Metanephros (tissue), 1 donor: ENCODE results near the gene OR10K1. TPM values are rescaled to one million over a fixed set of nuclear protein-coding genes. Genes with fewer than 3 reads are reported as not detected.

Experiments
- total RNA-seq: library from RNA; depleted of rRNA; stranded (reverse); fragments of >200 nt; gene quantifications from one replicate; pipeline ENCODE4 v1.2.3, GENCODE V29; 2014

Gene OR10K1, protein sequence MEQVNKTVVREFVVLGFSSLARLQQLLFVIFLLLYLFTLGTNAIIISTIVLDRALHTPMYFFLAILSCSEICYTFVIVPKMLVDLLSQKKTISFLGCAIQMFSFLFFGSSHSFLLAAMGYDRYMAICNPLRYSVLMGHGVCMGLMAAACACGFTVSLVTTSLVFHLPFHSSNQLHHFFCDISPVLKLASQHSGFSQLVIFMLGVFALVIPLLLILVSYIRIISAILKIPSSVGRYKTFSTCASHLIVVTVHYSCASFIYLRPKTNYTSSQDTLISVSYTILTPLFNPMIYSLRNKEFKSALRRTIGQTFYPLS
- not detected for total RNA-seq

DNA sequence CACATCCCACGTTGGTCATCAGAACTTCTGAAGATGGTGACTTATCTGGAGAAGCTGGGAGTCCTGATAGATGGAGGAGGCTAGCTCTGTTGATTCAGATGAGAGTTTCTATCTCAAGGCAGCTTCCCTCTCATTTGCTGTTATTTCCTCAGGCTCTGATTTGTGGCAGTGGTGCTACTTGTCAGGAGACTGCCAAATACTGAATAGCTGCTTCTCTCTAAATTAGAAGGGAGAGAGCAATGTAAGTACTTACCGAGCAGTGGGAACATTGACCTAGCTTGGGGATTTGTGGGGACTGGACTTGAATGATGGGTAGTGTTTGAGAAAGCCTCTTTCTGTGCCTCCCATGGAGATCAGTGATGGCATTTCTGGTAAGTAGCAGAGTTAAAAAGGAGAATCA is at the start of gene OR10K1:
TSS of gene OR10K1 (plus strand) at position 301 of the 400 bp plus-strand sequence. CDS start 3,728 bp downstream, outside the sequence.

DNA sequence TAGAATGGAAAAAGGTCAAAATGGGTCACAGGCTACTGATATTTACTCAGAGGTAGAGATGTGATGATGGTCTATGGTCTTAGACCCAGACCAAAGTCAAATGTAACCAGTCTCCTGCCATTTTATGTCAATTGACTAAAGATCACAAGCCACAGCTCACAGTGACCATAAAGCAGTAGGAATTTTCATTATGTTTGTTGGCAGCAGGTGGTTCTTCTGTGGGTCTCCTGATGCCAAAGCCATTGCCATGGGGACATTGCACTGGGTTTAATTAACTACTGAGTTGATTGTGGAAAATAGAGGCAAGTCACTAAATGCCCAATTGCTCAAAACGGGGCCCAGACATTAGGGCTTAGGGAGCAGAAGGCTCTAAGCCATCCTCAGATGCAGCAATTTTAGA is 35.5 kb upstream of the OR10K1 start, which contains the start of gene OR10K2:
TSS of gene OR10K2 (minus strand) at position 101 of the 400 bp plus-strand sequence. CDS start 5,371 bp downstream, outside the sequence.

DNA sequence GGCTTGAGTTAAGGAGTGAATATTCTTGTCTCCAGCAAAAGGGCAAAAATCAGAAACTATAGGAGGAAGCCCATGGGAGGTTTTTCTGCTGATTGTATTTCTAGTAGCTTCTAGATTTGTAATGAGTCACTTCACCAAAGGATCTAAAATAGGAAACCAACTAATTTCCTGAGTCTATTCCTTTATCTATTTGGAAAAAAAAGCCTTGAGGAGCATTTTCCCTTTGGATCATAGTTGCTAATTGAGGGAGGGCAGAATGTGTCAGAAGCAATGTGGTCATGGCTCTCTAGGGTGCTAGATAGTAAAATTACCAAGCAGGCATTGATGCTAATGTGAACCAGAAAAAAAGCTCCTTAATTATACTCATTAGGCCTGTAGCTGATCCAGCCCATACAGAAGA is 10.3 kb downstream of the OR10K1 start, which contains the start of gene OR10R2:
TSS of gene OR10R2 (plus strand) at position 301 of the 400 bp plus-strand sequence. CDS start 106 bp downstream, outside the sequence.

Other genes with a start within 250 kb of the OR10K1 start
- not detected for gene CD1A, start 207.4 kb upstream of the OR10K1 start, total RNA-seq
- gene CD1C, start 171.9 kb upstream of the OR10K1 start, total RNA-seq: 1.3 TPM
- gene CD1B, start 130.3 kb upstream of the OR10K1 start, total RNA-seq: not detected
- gene CD1E, start 107.9 kb upstream of the OR10K1 start, total RNA-seq: 0.82 TPM
- gene OR10T2, start 62.4 kb upstream of the OR10K1 start, total RNA-seq: not detected
- not detected for gene OR10K2, start 35.6 kb upstream of the OR10K1 start, total RNA-seq
- gene OR10R2, start 10.4 kb downstream of the OR10K1 start, total RNA-seq: not detected
- not detected for gene OR6Y1, start 92.6 kb downstream of the OR10K1 start, total RNA-seq
- not detected for gene OR6P1, start 108.7 kb downstream of the OR10K1 start, total RNA-seq
- gene OR10X1, start 118.1 kb downstream of the OR10K1 start, total RNA-seq: not detected
- gene OR10Z1, start 143.4 kb downstream of the OR10K1 start, total RNA-seq: not detected
- 22.7 TPM for gene SPTA1, start 224.9 kb downstream of the OR10K1 start, total RNA-seq
- gene OR6K2, start 238.8 kb downstream of the OR10K1 start, total RNA-seq: not detected